Activated CD4-positive, CD25-positive, alpha-beta regulatory T cell treated with anti-CD3 and anti-CD28 coated beads, Interleukin-2, amount 50 U/mL, for 72 hours (primary cell): ENCODE measurements around the gene TRIM74.
"Not testable (repeated sequence)": the region's sequence is repeated elsewhere in the genome, so short reads cannot be mapped to it uniquely, and the experiment has no call there.

Experiments
- DNase-seq: peaks from one replicate; pipeline ENCODE4 v3.0.0; 2021

Gene TRIM74

DNA sequence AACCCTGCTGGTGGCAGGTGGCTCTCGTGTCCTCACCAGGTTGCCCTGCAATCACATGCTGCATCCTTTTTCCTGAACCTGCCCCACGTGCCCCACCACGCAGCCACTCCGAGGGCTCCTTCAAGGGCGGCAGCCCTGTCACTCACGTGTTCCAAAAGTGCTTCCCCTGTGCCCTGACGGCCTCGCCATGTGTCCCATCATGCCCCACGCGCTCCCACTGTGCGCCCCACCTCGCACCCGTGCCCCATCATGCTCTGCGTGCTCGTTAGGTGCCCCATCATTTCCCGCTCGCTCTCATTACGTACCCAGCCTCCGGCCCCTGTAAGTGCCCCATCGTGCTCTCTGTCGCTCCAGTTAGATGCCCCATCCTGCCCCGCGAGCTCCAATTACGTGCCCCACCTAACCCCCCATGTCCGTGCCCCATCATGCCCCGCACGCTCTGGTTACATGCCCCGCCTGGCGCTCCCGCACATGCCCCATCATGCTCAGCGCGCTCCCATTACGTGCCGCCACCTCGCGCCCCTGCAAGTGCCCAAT lies at the start of gene TRIM74:
Gene TRIM74 (minus strand): TSS at position 487 of the 537 bp plus-strand sequence. CDS start 3,309 bp downstream, outside the sequence.
- not testable (repeated sequence) for DNase-seq

DNA sequence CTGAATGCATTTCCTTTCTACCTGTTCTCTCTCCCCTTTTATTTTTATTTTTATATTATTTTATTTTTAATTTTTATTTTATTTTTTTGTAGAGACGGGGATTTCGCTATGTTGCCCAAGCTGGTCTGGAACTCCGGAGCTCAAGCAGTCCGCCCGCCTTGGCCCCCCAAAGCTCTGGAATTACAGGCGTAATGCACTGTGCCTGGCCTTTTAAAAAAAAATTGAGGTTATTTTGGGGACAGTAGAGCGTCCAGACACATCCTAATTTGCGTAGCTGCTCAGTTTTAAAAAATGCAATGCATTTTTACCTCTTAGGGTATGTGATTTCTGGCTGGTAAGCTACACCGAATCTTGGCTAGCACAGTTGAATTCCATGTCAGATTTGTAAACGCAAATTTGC lies 37.2 kb upstream of the TRIM74 start:
- DNase-seq = not testable (repeated sequence)

DNA sequence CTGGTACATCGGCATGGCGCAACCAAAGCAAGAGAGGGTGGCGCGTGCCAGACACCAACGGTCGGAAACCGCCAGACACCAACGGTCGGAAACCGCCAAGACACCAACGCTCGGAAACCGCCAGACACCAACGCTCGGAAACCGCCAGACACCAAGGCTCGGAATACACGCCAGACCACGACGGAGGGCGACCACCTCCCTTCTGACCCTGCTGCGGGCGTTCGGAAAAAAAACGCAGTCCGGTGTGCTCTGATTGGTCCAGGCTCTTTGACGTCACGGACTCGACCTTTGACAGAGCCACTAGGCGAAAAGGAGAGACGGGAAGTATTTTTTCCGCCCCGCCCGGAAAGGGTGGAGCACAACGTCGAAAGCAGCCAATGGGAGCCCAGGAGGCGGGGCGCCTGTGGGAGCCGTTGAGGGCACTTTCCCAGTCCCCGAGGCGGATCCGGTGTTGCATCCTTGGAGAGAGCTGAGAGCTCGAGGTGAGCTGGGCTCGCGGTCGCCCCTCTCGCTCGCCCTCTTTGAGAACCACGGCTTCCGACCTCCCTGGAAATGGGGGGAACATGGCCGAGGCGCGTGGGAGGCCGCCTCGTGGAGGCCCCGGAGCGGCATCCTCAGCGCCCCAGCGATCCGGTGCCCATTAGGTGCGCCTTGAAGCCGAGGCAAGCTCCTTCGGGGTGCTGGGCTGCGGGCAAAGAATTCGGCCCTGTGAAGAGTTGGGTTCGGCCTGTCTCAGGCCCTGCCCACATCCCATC lies 36.6 kb upstream of the TRIM74 start:
- peak; percentile 90 for DNase-seq

DNA sequence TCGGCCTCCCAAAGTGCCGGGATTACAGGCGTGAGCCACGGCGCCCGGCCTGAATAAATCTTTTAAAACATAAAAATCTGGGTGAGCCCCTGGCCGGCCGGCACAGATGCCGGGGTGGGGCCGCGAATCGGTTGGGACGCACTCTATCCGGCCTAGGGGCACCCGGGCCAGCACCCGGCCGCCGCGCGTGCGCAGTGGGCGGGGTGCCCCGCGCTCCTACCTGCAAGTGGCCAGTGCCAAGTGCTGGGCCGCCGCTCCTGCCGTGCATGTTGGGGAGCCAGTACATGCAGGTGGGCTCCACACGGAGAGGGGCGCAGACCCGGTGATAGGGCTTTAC lies 36.1 kb upstream of the TRIM74 start:
- DNase-seq = peak; percentile 86

DNA sequence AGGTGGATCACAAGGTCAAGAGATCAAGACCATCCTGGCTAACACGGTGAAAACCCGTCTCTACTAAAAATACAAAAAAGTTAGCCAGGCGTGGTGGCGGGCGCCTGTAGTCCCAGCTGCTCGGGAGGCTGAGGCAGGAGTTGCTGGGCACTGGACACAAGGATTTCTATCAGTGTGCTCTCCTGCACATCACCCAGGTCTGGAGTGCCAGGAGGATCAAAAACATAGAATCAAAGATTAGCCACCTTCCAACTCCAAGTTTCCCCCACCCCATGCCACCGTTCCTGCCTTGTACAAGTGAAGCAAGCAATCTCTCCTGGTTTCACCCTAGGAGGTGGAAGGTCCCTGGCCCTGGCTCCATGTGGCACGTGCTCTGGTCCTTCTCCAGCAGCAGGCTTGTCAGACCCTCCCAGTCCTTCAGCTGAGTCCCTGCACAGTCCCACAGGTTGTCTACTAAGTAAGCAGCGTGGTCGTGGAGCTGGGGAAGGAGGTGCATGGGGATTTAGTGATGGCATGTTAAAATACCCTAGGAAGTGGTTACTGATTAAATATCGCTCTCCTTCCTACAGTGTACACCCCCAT lies 28.7 kb upstream of the TRIM74 start:
- DNase-seq = not testable (repeated sequence)

DNA sequence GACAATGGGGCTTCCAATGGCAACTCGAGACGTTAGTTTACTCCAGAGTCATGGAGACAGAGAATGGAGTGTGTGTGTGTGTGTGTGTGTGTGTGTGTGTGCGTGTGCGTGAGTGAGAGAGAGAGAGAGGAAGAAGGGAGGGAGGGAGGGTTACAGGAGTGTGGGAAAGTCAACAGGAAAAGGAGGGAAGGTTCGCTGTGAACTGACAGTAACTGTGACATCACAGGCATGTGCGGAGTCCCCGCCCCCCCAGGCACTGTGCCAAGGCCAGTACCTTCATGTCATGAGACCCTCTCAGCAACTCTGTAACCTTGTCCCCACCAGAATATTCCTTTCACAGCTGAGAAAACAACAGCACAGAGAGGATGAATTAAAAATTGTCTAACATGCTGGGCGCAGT lies 28.2 kb upstream of the TRIM74 start:
- not testable (repeated sequence) for DNase-seq

DNA sequence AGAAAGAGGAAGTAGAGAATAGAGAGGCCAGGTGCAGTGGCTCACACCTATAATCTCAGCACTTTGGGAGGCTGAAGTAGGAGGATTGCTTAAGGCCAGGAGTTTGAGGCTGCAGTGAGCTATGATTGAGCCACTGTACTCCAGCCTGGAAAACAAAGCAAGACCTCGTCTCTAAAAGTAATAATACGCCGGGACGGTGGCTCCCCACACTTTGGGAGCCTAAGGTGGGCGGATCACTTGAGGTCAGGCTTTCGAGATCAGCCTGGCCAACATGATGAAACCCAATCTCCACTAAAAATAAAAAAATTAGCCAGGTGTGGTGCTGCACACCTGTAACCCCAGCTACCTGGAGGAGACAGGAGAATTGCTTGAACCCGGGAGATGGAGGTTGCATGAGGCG lies 26.2 kb upstream of the TRIM74 start:
- not testable (repeated sequence) for DNase-seq

GRCh38 chr7:72990146-72990913 lies 21.1 kb upstream of the TRIM74 start:
- not testable (repeated sequence) for DNase-seq

- not testable (repeated sequence) for DNase-seq
Observed at GRCh38 chr7:72982084-72982483, 12.8 kb upstream of the TRIM74 start.

- DNase-seq = not testable (repeated sequence)
Observed at GRCh38 chr7:72980382-72980781, 11.1 kb upstream of the TRIM74 start.

DNA sequence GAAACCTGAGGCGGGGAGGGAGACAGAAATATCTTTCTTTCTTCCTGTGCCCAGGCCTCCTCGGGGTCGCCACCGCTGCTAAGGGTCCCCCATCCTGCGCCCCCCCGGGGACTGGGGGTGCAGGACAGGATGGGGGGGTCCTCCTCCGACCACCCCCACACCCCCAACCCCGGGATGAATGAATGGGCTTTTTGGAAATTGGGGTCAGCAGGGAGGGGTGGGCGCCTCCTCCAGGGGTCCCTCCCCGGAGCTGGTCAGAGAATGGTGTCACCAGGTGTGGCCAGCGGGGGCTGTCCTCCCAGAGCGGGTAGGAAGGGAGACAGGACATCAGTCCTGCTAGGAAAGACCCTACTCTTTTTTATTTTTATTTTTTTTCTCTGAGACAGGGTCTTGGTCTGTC lies 7.2 kb upstream of the TRIM74 start:
- not testable (repeated sequence) for DNase-seq

DNA sequence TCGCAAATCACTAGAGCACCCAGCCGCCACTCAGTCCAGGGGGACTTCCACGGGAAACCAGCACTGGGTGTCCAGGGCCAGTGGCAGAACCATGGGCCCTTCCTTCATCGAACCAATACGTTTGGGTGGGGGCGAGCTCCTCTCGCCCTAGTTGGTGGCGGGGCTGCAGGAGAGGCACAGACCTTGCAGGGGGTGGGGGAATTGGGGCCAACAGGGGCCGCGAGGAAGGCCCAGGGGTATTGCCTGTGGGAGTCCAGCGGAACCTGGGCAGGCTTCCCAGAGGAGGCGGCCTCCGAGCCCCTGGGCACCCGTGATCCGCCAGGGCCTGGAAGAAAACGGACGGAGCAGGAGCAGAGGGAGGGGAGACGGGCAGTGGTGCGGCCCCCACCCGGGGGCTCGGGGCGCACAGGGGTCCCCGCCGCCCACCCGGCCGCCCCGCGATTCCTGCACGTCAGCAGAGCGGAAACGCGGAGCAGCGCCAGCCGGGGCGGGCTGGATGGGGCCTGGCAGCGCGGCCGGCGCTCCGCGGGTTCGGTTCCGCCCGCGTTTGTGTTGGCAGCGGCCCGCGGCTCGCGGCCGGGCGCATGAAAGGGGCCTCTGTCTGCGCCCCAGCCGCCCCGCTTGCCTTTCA lies 6.5 kb upstream of the TRIM74 start:
- DNase-seq = not testable (repeated sequence)

GRCh38 chr7:72974781-72975180 lies 5.5 kb upstream of the TRIM74 start:
- not testable (repeated sequence) for DNase-seq

GRCh38 chr7:72971505-72971904 lies 2.2 kb upstream of the TRIM74 start:
- DNase-seq = not testable (repeated sequence)

DNA sequence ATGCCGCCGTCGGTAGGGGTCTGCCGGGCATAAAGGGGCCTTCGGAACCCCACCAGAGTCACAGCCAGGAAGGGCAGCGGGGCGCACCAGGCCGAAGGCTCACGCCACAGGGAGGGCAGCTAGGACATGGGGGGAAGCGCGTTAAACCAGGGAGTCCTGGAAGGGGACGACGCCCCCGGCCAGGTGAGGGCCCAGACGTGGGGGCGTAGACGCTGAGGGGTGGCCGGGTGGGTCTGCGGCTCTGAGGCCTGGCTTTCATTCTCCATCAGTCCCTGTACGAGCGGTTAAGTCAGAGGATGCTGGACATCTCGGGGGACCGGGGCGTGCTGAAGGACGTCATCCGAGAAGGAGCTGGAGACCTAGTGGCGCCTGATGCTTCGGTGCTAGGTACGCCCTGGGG lies 422 bp upstream of the TRIM74 start:
- not testable (repeated sequence) for DNase-seq

DNA sequence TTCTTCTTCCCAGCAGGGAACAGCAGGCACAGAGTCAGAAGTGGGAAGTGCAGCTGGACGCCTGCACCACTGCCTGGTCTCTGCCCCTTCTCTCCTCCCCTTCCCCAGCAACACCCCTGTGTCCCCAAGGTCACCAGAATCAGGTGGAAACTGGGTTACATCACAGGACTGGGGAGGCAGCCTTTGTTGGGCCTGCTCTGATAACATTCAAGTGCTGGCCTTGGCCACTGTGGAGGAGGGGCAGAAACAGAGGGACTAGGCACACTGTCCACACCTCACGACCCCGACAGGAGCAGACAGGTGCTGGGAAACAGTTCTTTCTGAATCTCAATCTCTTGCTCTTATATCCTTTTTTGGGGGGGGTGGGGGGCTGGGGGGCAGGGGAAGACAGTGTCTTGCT lies 2.4 kb downstream of the TRIM74 start:
- not testable (repeated sequence) for DNase-seq

- DNase-seq = not testable (repeated sequence)
Observed at GRCh38 chr7:72965186-72965975, 3.9 kb downstream of the TRIM74 start.

DNA sequence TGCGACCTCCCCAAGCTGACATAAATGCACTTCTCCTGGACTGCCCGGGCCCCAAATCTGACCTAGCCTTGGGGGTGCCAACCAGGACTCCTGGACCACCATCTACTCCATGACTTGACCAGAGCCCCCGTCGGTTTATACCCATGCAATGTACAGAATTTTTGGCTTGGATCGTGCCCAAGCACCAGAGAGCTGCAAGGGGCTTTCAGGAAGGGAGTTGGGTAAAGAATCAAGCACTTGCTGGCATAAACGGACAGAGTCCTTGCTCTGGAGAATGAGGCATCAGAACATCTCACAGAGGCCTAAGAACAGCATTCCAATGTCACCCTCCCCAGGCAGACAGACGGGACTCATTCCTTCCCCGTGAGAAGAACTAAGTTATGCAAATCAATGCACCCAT lies 6.2 kb downstream of the TRIM74 start:
- DNase-seq = not testable (repeated sequence)

- DNase-seq = not testable (repeated sequence)
Observed at GRCh38 chr7:72961346-72961650, 8.0 kb downstream of the TRIM74 start.

DNA sequence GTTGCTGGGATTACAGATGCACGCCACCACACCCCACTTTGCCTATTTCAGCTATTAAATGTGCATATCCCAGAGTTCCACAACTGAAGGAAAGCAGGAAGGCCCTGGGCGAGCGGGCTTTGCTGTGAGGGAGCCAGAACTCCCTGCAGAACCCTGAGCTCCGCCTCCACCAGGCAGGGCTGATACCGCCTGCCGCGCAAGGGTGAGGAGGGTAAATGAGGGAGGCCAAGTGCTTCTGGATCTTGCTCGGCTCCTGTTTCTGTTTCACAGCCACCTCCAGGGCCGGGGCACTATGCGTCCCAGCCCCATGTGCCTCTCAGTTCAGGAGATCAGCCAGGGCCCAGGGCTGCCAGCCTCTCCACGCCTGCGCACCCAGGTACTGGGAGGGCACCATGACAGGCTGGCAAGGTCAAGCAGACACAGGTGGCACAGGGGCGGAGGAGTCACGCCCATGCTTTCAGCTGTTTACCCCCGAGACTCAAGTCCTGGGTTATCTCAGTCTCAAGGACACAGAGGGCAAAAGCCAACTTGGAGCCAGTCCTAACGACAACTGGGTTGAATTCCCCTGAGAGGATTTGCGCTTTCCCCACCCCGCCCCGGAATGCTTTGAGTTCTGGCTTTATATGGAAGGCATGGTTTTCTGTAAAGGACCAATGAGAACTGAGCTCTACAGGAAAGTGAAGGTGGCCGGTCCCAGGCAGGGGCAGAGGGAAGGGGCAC lies 8.5 kb downstream of the TRIM74 start:
- not testable (repeated sequence) for DNase-seq

- DNase-seq = not testable (repeated sequence)
Observed at GRCh38 chr7:72960029-72960428, 9.2 kb downstream of the TRIM74 start.
